Stomach smooth muscle (tissue), 2 donors: Measurements from ENCODE around the gene SLC17A7.
"Not testable (repeated sequence)": the region's sequence is repeated elsewhere in the genome, so short reads cannot be mapped to it uniquely, and the experiment has no call there.

Source experiments
- H3K27ac ChIP-seq: one replicate; pipeline ENCODE4 v1.7.0; 2013; ENCODE audit warnings: mild to moderate bottlenecking, low read length, inconsistent platforms
- H3K27me3 ChIP-seq, 2 donors: one replicate each; pipeline ENCODE4 v1.7.0; 2013; ENCODE audit warnings: low read length in 2 of 2; ENCODE audit not compliant: insufficient read depth in 2 of 2, control insufficient read depth in 1 of 2
- H3K36me3 ChIP-seq, 2 donors: one replicate each; pipeline ENCODE4 v1.7.0; 2013; ENCODE audit warnings: low read length in 2 of 2; ENCODE audit not compliant: control insufficient read depth in 2 of 2, insufficient read depth in 2 of 2
- H3K4me1 ChIP-seq: one replicate; pipeline ENCODE4 v1.7.0; 2013; ENCODE audit warnings: low read length; ENCODE audit not compliant: control insufficient read depth, insufficient read depth
- H3K4me3 ChIP-seq, 2 donors: one replicate each; pipeline ENCODE4 v1.7.0; 2013; ENCODE audit warnings: low read length in 2 of 2
- H3K9ac ChIP-seq, 2 donors: one replicate each; pipeline ENCODE4 v1.7.0; 2013; ENCODE audit warnings: low read length in 2 of 2, mild to moderate bottlenecking in 1 of 2
- H3K9me3 ChIP-seq, 2 donors: one replicate each; pipeline ENCODE4 v1.7.0; 2013; ENCODE audit warnings: low read length in 2 of 2; ENCODE audit not compliant: control insufficient read depth in 2 of 2
- donor health status: healthy.
- donor health status: Pancreatic carcinoma.

Gene SLC17A7

DNA sequence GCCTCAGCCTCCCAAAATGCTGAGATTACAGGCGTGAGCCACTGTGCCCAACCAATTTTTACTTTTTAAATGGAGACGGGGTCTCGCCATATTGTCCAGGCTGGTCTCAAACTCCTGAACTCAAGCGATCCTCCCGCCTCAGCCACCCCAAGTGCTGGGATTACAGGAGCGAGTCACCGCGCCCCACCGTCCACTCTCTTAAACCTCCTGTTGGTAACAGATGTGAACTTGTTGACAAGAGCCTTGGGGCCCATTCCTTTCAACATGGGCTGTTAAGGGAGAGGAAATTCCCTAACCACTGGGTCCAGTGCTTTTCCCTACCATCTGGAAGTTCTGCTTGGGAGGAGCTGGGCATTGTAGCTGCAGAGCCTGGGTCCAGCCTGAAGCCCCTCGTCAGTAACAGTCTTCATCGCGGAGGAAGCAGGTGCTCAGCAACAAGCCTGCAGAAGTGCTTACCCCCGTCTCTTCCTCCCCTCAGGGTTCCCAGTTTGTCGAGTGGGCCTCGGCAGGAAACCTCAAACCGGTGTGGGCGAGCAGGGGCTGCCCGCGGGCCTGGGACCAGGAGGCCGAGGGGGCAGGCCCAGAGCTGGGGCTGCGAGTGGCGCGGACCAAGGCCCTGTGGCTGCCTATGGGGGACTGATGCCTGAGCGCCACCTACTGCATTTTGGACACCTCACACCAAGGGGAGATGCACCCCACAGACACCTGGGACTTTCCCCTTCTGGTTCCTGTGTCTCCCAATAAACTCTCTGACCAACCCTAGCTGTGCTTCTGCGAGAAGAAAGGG, 28.7 kb upstream of the SLC17A7 start:
- H3K9me3 ChIP-seq: no peaks in the 10 kb centered on the region
- H3K27ac ChIP-seq: no peak overlapping the region

GRCh38 chr19:49468746-49469447, 27.6 kb upstream of the SLC17A7 start:
- Histone ChIP-seq H3K27me3 (no peaks in the 10 kb centered on the region), H3K36me3 (no peaks in the 10 kb centered on the region), H3K4me3 (no peak overlapping the region), H3K9me3 (no peaks in the 10 kb centered on the region), H3K4me1 (peaks cover 10% of the 10 kb centered on the region), H3K27ac (peak overlapping the region; percentile 6), H3K9ac (no peak overlapping the region)

More for the DNA sequence above, 28.7 kb upstream of the SLC17A7 start:
- Histone ChIP-seq H3K9ac (no peak overlapping the region), H3K4me1 (peaks cover 17% of the 10 kb centered on the region), H3K4me3 (no peak overlapping the region), H3K27me3 (no peaks in the 10 kb centered on the region), H3K36me3 (no peaks in the 10 kb centered on the region)

GRCh38 chr19:49468199-49468598, 26.9 kb upstream of the SLC17A7 start:
- Histone ChIP-seq H3K36me3 (no peaks in the 10 kb centered on the region), H3K4me3 (no peak overlapping the region), H3K27ac (peak overlapping the region; percentile 6), H3K9me3 (no peaks in the 10 kb centered on the region), H3K9ac (no peak overlapping the region), H3K27me3 (no peaks in the 10 kb centered on the region), H3K4me1 (peaks cover 5% of the 10 kb centered on the region)

GRCh38 chr19:49465371-49465770, 24.0 kb upstream of the SLC17A7 start:
- no peaks in the 10 kb centered on the region for H3K36me3 ChIP-seq
- no peaks in the 10 kb centered on the region for H3K9me3 ChIP-seq
- no peak overlapping the region for H3K9ac ChIP-seq
- no peak overlapping the region for H3K27ac ChIP-seq
- H3K4me3 ChIP-seq: no peak overlapping the region
- H3K27me3 ChIP-seq: no peaks in the 10 kb centered on the region
- H3K4me1 ChIP-seq: peaks cover 5% of the 10 kb centered on the region

- no peak overlapping the region for H3K9ac ChIP-seq
- no peak overlapping the region for H3K27ac ChIP-seq
- peaks cover 0 to 2% of the 10 kb centered on the region in 2 donors for H3K36me3 ChIP-seq
- H3K4me1 ChIP-seq: peaks cover 3% of the 10 kb centered on the region
- no peaks in the 10 kb centered on the region for H3K27me3 ChIP-seq
- no peak overlapping the region for H3K4me3 ChIP-seq
- H3K9me3 ChIP-seq: no peaks in the 10 kb centered on the region
Observed at GRCh38 chr19:49463960-49464740, 22.8 kb upstream of the SLC17A7 start.

- H3K27me3 ChIP-seq: no peaks in the 10 kb centered on the region
- H3K36me3 ChIP-seq: peaks cover 0 to 2% of the 10 kb centered on the region in 2 donors
- no peak overlapping the region for H3K9ac ChIP-seq
- H3K4me1 ChIP-seq: peaks cover 4% of the 10 kb centered on the region
- no peak overlapping the region for H3K27ac ChIP-seq
- no peak overlapping the region for H3K4me3 ChIP-seq
- no peaks in the 10 kb centered on the region for H3K9me3 ChIP-seq
Observed at GRCh38 chr19:49462492-49462891, 21.2 kb upstream of the SLC17A7 start.

DNA sequence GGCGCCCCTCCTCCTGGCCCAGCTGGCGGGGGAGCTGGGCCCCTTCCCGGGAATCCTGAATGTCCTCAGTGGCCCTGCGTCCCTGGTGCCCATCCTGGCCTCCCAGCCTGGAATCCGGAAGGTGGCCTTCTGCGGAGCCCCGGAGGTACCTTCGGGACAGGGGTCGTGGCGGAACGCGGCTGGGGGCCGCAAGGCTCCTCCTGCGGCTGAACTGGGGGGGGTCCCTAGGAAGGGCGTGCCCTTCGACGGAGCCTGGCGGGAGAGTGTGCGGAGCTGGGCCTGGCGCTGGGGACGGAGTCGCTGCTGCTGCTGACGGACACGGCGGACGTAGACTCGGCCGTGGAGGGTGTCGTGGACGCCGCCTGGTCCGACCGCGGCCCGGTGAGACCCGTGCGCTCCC, 20.3 kb upstream of the SLC17A7 start:
- Histone ChIP-seq H3K36me3 (peaks cover 0 to 2% of the 10 kb centered on the region in 2 donors), H3K27ac (no peak overlapping the region)

GRCh38 chr19:49461130-49461529, 19.8 kb upstream of the SLC17A7 start:
- H3K4me1 ChIP-seq, H3K9me3 ChIP-seq, H3K4me3 ChIP-seq, H3K36me3 ChIP-seq, H3K27me3 ChIP-seq, H3K27ac ChIP-seq, H3K9ac ChIP-seq: not testable (repeated sequence)

More for the DNA sequence above, 20.3 kb upstream of the SLC17A7 start:
- Histone ChIP-seq H3K9me3 (no peaks in the 10 kb centered on the region), H3K4me3 (no peak overlapping the region), H3K4me1 (peaks cover 4% of the 10 kb centered on the region), H3K27me3 (no peaks in the 10 kb centered on the region), H3K9ac (no peak overlapping the region)

DNA sequence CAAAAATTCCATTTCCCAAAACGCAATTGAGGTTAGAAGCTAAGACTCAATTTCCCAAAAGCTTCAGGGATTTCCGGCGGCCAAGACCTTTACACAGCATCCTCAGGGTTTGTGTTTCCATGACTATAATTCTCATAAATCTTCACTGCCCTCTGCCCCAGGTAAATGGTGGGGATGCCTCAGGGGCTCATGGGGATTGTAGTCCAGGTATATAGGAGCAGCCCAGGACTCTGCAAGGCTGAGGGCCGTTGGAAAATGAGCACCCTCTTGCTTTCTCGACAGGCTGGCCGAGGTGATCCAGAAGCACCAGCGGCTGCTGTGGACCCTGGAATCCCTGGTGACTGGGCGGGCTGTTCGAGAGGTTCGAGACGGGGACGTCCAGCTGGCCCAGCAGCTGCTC, 18.1 kb upstream of the SLC17A7 start:
- H3K4me1 ChIP-seq: peaks cover 6% of the 10 kb centered on the region
- no peak overlapping the region for H3K9ac ChIP-seq
- no peaks in the 10 kb centered on the region for H3K9me3 ChIP-seq
- H3K27ac ChIP-seq: no peak overlapping the region
- peaks cover 0 to 2% of the 10 kb centered on the region in 2 donors for H3K36me3 ChIP-seq
- no peaks in the 10 kb centered on the region for H3K27me3 ChIP-seq
- no peak overlapping the region for H3K4me3 ChIP-seq

GRCh38 chr19:49458567-49458903, 17.2 kb upstream of the SLC17A7 start:
- Histone ChIP-seq H3K9ac (peak overlapping the region in 1 of 2 donors; percentile 29), H3K9me3 (no peaks in the 10 kb centered on the region), H3K4me1 (peaks cover 13% of the 10 kb centered on the region), H3K27ac (no peak overlapping the region), H3K36me3 (peaks cover 0 to 2% of the 10 kb centered on the region in 2 donors), H3K4me3 (no peak overlapping the region), H3K27me3 (no peaks in the 10 kb centered on the region)
